HepG2 (cell line): ENCODE data around the gene ASIC2.

Experiments used
- BRCA1 ChIP-seq: sonication (generic); formaldehyde crosslinking; IDR thresholded peaks from 2 replicates; pipeline ENCODE4 v1.4.0; 2020; ENCODE audit warnings: missing genetic modification reagents
- CREB1 ChIP-seq, 2 experiments: fragments of 450-650 bp in 1 of 2; IDR thresholded peaks; 2 replicates each; pipeline ENCODE4 v1.6.1; 2016 to 2017; ENCODE audit warnings: control low read depth in 1 of 2, mild to moderate bottlenecking in 1 of 2, missing compliant biosample characterization in 1 of 2, missing genetic modification characterization in 1 of 2
- DMAP1 ChIP-seq: IDR thresholded peaks from 2 replicates; pipeline ENCODE4 v1.6.1; 2016
- KAT7 ChIP-seq: IDR thresholded peaks from 2 replicates; pipeline ENCODE4 v1.6.1; 2018; ENCODE audit warnings: borderline replicate concordance, missing compliant biosample characterization
- MYC ChIP-seq: sonication (generic); formaldehyde crosslinking; IDR thresholded peaks from 2 replicates; pipeline ENCODE4 v1.9.0; 2021; ENCODE audit warnings: missing genetic modification reagents, borderline replicate concordance
- MZF1 ChIP-seq: sonication (generic); formaldehyde crosslinking; IDR thresholded peaks from 2 replicates; pipeline ENCODE4 v1.8.1; 2023; ENCODE audit warnings: mild to moderate bottlenecking, missing genetic modification reagents, borderline replicate concordance
- STAT5B ChIP-seq: sonication (generic); formaldehyde crosslinking; IDR thresholded peaks from 2 replicates; pipeline ENCODE4 v1.4.0; 2020; ENCODE audit warnings: missing genetic modification reagents
- ZNF274 ChIP-seq: sonication (generic); formaldehyde crosslinking; IDR thresholded peaks from 2 replicates; pipeline ENCODE4 v1.5.1; 2020; ENCODE audit warnings: mild to moderate bottlenecking, missing genetic modification reagents
- ZNF446 ChIP-seq: sonication (generic); formaldehyde crosslinking; IDR thresholded peaks from 2 replicates; pipeline ENCODE4 v1.5.0; 2020; ENCODE audit warnings: mild to moderate bottlenecking, missing genetic modification reagents
- TF ChIP-seq, protein P1 (sequence below): sonication (generic); formaldehyde crosslinking; IDR thresholded peaks from 2 replicates; pipeline ENCODE4 v1.5.0; 2020; ENCODE audit warnings: mild to moderate bottlenecking, missing genetic modification reagents, moderate library complexity

GRCh38 chr17:33175562-33175961 is 117.5 kb downstream of the ASIC2 start:
- TF ChIP-seq KAT7 (CRISPR knock-in tag) (no peak), BRCA1 (CRISPR knock-in tag) (no peak), MZF1 (CRISPR knock-in tag) (no peak), DMAP1 (CRISPR knock-in tag) (no peak), CREB1 (IDR thresholded peaks at IDR 0.05) (no peak), CREB1 (CRISPR knock-in tag; IDR thresholded peaks at IDR 0.05) (no peak), ZNF446 (no peak), STAT5B (no peak), ZNF274 (CRISPR knock-in tag) (no peak), MYC (CRISPR knock-in tag) (no peak)
- TF ChIP-seq, protein P1, sequence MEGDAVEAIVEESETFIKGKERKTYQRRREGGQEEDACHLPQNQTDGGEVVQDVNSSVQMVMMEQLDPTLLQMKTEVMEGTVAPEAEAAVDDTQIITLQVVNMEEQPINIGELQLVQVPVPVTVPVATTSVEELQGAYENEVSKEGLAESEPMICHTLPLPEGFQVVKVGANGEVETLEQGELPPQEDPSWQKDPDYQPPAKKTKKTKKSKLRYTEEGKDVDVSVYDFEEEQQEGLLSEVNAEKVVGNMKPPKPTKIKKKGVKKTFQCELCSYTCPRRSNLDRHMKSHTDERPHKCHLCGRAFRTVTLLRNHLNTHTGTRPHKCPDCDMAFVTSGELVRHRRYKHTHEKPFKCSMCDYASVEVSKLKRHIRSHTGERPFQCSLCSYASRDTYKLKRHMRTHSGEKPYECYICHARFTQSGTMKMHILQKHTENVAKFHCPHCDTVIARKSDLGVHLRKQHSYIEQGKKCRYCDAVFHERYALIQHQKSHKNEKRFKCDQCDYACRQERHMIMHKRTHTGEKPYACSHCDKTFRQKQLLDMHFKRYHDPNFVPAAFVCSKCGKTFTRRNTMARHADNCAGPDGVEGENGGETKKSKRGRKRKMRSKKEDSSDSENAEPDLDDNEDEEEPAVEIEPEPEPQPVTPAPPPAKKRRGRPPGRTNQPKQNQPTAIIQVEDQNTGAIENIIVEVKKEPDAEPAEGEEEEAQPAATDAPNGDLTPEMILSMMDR (CRISPR knock-in tag) = no peak
